HCT116 (cell line): Measurements from ENCODE around the gene ALDH4A1. TPM values are rescaled to one million over a fixed set of nuclear protein-coding genes. Genes with fewer than 3 reads are reported as not detected.

Experiments
- ATAC-seq: fragments of 200-7000 bp; cut with Tn5 transposase; 2 replicates; pipeline ENCODE4 v1.9.1; 2020; ENCODE audit warnings: mild to moderate bottlenecking, moderate library complexity
- BruUV-seq: library from RNA; stranded (reverse); fragments of 400-500 nt; replicated peaks from 2 replicates; lab custom pipeline; 2021; lab: Mats Ljungman, UMichigan
- CTCF ChIA-PET: fragments of 300-600 bp; sonication (Branson Sonifier 250); formaldehyde crosslinking; loops from one replicate; lab custom pipeline; 2021; ENCODE audit warnings: antibody characterized with exemption; lab: Charles Lee
- POLR2A ChIA-PET: fragments of 300-600, 350-600 bp; sonication (Branson Sonifier 250); formaldehyde crosslinking; loops from one replicate; lab custom pipeline; 2021; ENCODE audit warnings: antibody characterized with exemption; lab: Charles Lee
- RAD21 ChIA-PET, 2 experiments: fragments of 300-600 bp; sonication (Branson Sonifier 250); formaldehyde crosslinking; loops; one replicate each; lab custom pipeline; 2023; ENCODE audit warnings: low total read pairs in 2 of 2; ENCODE audit not compliant: uncharacterized antibody in 2 of 2, unreplicated experiment in 2 of 2, low non-redundant PET in 1 of 2; lab: Charles Lee
- DNase-seq: peaks from one replicate; pipeline ENCODE4 v3.0.0-alpha.2; 2010; ENCODE audit warnings: low read depth, low spot score
- H2AFZ ChIP-seq: fragments of 200-600 bp; shearing (Covaris generic), sonication (generic); 2 replicates; pipeline ENCODE4 v1.6.1; 2017; ENCODE audit warnings: low read depth, mixed run types, mixed read lengths, antibody characterized with exemption, low read length; ENCODE audit not compliant: poor library complexity, severe bottlenecking
- H3K27ac ChIP-seq: 2 replicates; pipeline ENCODE4 v1.5.1; 2012; ENCODE audit warnings: low read depth, low read length
- H3K27me3 ChIP-seq: fragments of 200-600 bp; sonication (generic); 2 replicates; pipeline ENCODE4 v1.6.1; 2016; ENCODE audit warnings: mixed run types, low read length, mixed read lengths; ENCODE audit not compliant: insufficient read depth
- H3K36me3 ChIP-seq, 2 experiments: fragments of 200-500 bp in 1 of 2; fragments of 200-600 bp in 1 of 2; sonication (Bioruptor generic) in 1 of 2; sonication (generic) in 1 of 2; 2 replicates each; pipeline versions ENCODE4 v1.5.1 to v1.6.1; 2014 to 2016; ENCODE audit warnings: low read length in 2 of 2, inconsistent platforms in 1 of 2, mixed read lengths in 1 of 2, mixed run types in 1 of 2; ENCODE audit not compliant: insufficient read depth in 2 of 2, control insufficient read depth in 1 of 2
- H3K4me1 ChIP-seq, 2 experiments: fragments of 200-600 bp in 1 of 2; sonication (generic) in 1 of 2; 2 replicates each; pipeline versions ENCODE4 v1.5.1 to v1.6.1; 2012 to 2017; ENCODE audit warnings: low read length in 2 of 2, inconsistent platforms in 1 of 2, mild to moderate bottlenecking in 1 of 2, mixed read lengths in 1 of 2, mixed run types in 1 of 2, moderate library complexity in 1 of 2; ENCODE audit not compliant: insufficient read depth in 2 of 2, control insufficient read depth in 1 of 2
- H3K4me2 ChIP-seq: fragments of 200-600 bp; sonication (generic); 2 replicates; pipeline ENCODE4 v1.6.1; 2017; ENCODE audit warnings: mixed run types, low read length, mixed read lengths
- H3K4me3 ChIP-seq, 2 experiments: fragments of 200-600 bp in 1 of 2; sonication (generic) in 1 of 2; replicated peaks in 1 of 2; 2 replicates each; pipeline ENCODE4 v1.5.1; 2011 to 2016; ENCODE audit warnings: low read length in 2 of 2, control low read depth in 1 of 2, low read depth in 1 of 2, mild to moderate bottlenecking in 1 of 2, mixed read lengths in 1 of 2, mixed run types in 1 of 2
- H3K79me2 ChIP-seq: fragments of 200-600 bp; sonication (generic); 2 replicates; pipeline ENCODE4 v1.6.1; 2017; ENCODE audit warnings: mild to moderate bottlenecking, mixed run types, low read length, moderate library complexity, mixed read lengths; ENCODE audit not compliant: insufficient read depth
- H3K9ac ChIP-seq: fragments of 200-600 bp; sonication (generic); 2 replicates; pipeline ENCODE4 v1.6.1; 2016; ENCODE audit warnings: low read length, mixed read lengths
- H3K9me2 ChIP-seq: fragments of 200-600 bp; sonication (generic), shearing (Covaris generic); 2 replicates; pipeline ENCODE4 v1.6.1; 2017; ENCODE audit warnings: mixed run types, mild to moderate bottlenecking, moderate library complexity; ENCODE audit not compliant: insufficient read depth
- H3K9me3 ChIP-seq, 2 experiments: fragments of 200-500 bp in 1 of 2; fragments of 200-600 bp in 1 of 2; sonication (Bioruptor generic) in 1 of 2; sonication (generic) in 1 of 2; 2 replicates each; pipeline ENCODE4 v1.6.1; 2014 to 2017; ENCODE audit warnings: low read length in 2 of 2, mixed read lengths in 2 of 2, inconsistent platforms in 1 of 2, low read depth in 1 of 2, mild to moderate bottlenecking in 1 of 2, mixed run types in 1 of 2, moderate library complexity in 1 of 2; ENCODE audit not compliant: control insufficient read depth in 1 of 2, insufficient read depth in 1 of 2
- H4K20me1 ChIP-seq: fragments of 200-600 bp; sonication (generic), shearing (Covaris generic); 2 replicates; pipeline ENCODE4 v1.6.1; 2017; ENCODE audit warnings: mixed run types, mild to moderate bottlenecking, moderate library complexity; ENCODE audit not compliant: insufficient read depth
- CEBPB ChIP-seq: IDR thresholded peaks from 2 replicates; pipeline ENCODE4 v1.6.1; 2012; ENCODE audit warnings: low read depth
- ELF1 ChIP-seq: IDR thresholded peaks from 2 replicates; pipeline ENCODE4 v1.6.1; 2012; ENCODE audit warnings: low read depth, borderline replicate concordance
- POLR2AphosphoS5 ChIP-seq: IDR thresholded peaks from 2 replicates; pipeline ENCODE4 v1.6.1; 2011; ENCODE audit warnings: mild to moderate bottlenecking, low read depth, low read length, moderate library complexity
- RAD21 ChIP-seq: IDR thresholded peaks from 2 replicates; pipeline ENCODE4 v1.6.1; 2012; ENCODE audit warnings: low read depth, mild to moderate bottlenecking
- SP1 ChIP-seq: IDR thresholded peaks from 2 replicates; pipeline ENCODE4 v1.6.1; 2012; ENCODE audit warnings: low read depth
- TCF7L2 ChIP-seq: IDR thresholded peaks from 2 replicates; pipeline ENCODE4 v1.7.0; 2011; ENCODE audit warnings: borderline replicate concordance, inconsistent platforms; ENCODE audit not compliant: insufficient read depth, insufficient read length; ENCODE audit errors: extremely low read depth
- ZBTB33 ChIP-seq: IDR thresholded peaks from 2 replicates; pipeline ENCODE4 v1.6.1; 2011; ENCODE audit warnings: mild to moderate bottlenecking, low read length, moderate library complexity; ENCODE audit not compliant: insufficient replicate concordance; ENCODE audit errors: extremely low read depth
- intact Hi-C: fragments of 100-400 bp; cut with micrococcal nuclease; formaldehyde crosslinking; loops from 2 replicates; pipeline ENCODE4 v1.10.0; 2022
- total RNA-seq: library from RNA; stranded (reverse); gene quantifications from one replicate; pipeline ENCODE4 v1.2.1, GENCODE V29; 2021; ENCODE audit not compliant: unreplicated experiment
- TF ChIP-seq, protein P1 (sequence below), 3 experiments: fragments of 200-600 bp in 1 of 3; sonication (generic) in 1 of 3; IDR thresholded peaks in 2 of 3; conservative IDR thresholded peaks in 1 of 3; 2 replicates each; pipeline ENCODE4 v1.5.1; 2012 to 2017; ENCODE audit warnings: low read depth in 2 of 3, low read length in 2 of 3, antibody characterized with exemption in 1 of 3, borderline replicate concordance in 1 of 3, control low read depth in 1 of 3, mild to moderate bottlenecking in 1 of 3, mixed read lengths in 1 of 3, mixed run types in 1 of 3, moderate library complexity in 1 of 3; ENCODE audit not compliant: insufficient read depth in 1 of 3
- TF ChIP-seq, protein P2 (sequence below): IDR thresholded peaks from 2 replicates; pipeline ENCODE4 v1.6.1; 2012

ALDH4A1 gene
- total RNA-seq, 1 experiment from 2014 or later: 12.6 TPM

- Histone ChIP-seq H3K27ac (peak overlapping the region; percentile 9; the same call in 1 of the 2 replicates), H3K4me2 (peak overlapping the region; percentile 30), H3K9me3 (no peaks in the 10 kb centered on the region), H3K79me2 (peaks cover 94% of the 10 kb centered on the region), H3K36me3 (no peaks in the 10 kb centered on the region), H3K9ac (no peak overlapping the region), H3K4me3 (no peak overlapping the region), H4K20me1 (peaks cover 4% of the 10 kb centered on the region; the same call in 1 of the 2 replicates), H3K9me2 (no peaks in the 10 kb centered on the region), H3K27me3 (no peaks in the 10 kb centered on the region), H3K4me1 (peaks cover 18 to 54% of the 10 kb centered on the region in 2 experiments; a peak in 3 of 4 replicates), H2AFZ (no peak overlapping the region)
- POLR2A ChIA-PET: interaction anchor here (1.0 kb wide), 1 partner anchor 18 kb away, joined by 3 read pairs; no protein-coding TSS in a partner anchor
- intact Hi-C loops: no loop called here
- DNase-seq (peak; percentile 32), ATAC-seq (peak; percentile 47)
- no peak for TF ChIP-seq ZBTB33
- no peak for TF ChIP-seq RAD21
- no peak for TF ChIP-seq SP1
- no peak for TF ChIP-seq CEBPB
- TF ChIP-seq, protein P1, sequence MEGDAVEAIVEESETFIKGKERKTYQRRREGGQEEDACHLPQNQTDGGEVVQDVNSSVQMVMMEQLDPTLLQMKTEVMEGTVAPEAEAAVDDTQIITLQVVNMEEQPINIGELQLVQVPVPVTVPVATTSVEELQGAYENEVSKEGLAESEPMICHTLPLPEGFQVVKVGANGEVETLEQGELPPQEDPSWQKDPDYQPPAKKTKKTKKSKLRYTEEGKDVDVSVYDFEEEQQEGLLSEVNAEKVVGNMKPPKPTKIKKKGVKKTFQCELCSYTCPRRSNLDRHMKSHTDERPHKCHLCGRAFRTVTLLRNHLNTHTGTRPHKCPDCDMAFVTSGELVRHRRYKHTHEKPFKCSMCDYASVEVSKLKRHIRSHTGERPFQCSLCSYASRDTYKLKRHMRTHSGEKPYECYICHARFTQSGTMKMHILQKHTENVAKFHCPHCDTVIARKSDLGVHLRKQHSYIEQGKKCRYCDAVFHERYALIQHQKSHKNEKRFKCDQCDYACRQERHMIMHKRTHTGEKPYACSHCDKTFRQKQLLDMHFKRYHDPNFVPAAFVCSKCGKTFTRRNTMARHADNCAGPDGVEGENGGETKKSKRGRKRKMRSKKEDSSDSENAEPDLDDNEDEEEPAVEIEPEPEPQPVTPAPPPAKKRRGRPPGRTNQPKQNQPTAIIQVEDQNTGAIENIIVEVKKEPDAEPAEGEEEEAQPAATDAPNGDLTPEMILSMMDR (IDR thresholded peaks at IDR 0.05 in 2 of 3, conservative IDR thresholded peaks at IDR 0.05 in 1 of 3; ENCODE audit: borderline replicate concordance in 1 of 3, insufficient read depth in 1 of 3, low read depth in 2 of 3, low read length in 2 of 3): no peak
- TF ChIP-seq ELF1: no peak
- no peak for TF ChIP-seq POLR2AphosphoS5
- TF ChIP-seq TCF7L2: no peak
- TF ChIP-seq, protein P2, sequence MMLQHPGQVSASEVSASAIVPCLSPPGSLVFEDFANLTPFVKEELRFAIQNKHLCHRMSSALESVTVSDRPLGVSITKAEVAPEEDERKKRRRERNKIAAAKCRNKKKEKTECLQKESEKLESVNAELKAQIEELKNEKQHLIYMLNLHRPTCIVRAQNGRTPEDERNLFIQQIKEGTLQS: no peak
- TSS peak; percentile 50 for BruUV-seq
- CTCF ChIA-PET: interaction anchor here (0.7 to 1.3 kb wide), 3 partner anchors 15 to 34 kb away, joined by 3 read pairs; no protein-coding TSS in a partner anchor
- RAD21 ChIA-PET: no interaction called here
Observed at GRCh38 chr1:18941221-18942141, 39.1 kb upstream of the ALDH4A1 start.
